ENCODE data around the gene EXOC7.

DNA sequence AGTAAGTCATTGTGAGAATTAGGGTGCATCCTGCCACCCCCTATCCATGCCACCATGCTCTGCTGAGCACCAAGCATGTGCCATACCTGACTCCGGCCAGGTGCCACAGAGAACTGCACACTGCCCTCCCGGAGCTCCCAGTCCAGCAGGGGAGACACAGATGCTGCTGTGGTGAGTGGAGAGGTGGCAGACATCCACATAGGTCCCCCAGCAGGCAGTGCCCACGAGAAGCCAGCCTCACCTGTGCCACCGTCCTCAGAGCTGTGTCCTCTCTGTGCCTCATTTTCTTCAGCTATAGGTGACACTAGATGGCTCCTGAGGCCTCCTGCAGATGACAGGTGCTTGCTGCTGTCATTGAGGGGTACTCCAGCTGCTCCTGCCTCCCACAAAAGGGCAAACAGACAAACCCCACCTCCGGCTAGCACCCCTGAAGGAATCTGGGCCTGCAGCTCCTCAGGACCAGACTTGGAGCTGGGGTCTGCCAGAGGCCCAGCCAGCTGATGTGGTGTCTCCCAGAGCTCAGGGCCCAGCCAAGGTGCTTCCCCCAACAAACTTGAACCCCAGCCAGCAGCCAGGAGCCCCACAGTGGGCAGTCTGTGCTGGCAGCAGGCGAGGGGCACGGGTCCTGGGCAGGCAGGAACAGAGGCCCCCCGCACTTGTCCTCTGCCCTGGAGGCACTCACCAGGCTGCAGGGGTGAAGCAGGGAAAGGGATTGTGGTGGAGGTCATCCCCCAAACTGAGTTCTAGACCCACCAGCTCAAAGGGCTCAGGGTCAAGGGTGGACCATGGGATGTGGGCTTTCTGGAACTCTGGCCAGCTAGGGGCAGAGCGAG is 20.4 kb upstream of the EXOC7 start:
- TF ChIP-seq, protein P1, sequence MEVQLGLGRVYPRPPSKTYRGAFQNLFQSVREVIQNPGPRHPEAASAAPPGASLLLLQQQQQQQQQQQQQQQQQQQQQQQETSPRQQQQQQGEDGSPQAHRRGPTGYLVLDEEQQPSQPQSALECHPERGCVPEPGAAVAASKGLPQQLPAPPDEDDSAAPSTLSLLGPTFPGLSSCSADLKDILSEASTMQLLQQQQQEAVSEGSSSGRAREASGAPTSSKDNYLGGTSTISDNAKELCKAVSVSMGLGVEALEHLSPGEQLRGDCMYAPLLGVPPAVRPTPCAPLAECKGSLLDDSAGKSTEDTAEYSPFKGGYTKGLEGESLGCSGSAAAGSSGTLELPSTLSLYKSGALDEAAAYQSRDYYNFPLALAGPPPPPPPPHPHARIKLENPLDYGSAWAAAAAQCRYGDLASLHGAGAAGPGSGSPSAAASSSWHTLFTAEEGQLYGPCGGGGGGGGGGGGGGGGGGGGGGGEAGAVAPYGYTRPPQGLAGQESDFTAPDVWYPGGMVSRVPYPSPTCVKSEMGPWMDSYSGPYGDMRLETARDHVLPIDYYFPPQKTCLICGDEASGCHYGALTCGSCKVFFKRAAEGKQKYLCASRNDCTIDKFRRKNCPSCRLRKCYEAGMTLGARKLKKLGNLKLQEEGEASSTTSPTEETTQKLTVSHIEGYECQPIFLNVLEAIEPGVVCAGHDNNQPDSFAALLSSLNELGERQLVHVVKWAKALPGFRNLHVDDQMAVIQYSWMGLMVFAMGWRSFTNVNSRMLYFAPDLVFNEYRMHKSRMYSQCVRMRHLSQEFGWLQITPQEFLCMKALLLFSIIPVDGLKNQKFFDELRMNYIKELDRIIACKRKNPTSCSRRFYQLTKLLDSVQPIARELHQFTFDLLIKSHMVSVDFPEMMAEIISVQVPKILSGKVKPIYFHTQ (CRISPR knock-in tag; IDR thresholded peaks at IDR 0.05), result no peak
- TF ChIP-seq CREB1 (CRISPR knock-in tag; IDR thresholded peaks at IDR 0.05), result no peak
- TF ChIP-seq, protein P2, sequence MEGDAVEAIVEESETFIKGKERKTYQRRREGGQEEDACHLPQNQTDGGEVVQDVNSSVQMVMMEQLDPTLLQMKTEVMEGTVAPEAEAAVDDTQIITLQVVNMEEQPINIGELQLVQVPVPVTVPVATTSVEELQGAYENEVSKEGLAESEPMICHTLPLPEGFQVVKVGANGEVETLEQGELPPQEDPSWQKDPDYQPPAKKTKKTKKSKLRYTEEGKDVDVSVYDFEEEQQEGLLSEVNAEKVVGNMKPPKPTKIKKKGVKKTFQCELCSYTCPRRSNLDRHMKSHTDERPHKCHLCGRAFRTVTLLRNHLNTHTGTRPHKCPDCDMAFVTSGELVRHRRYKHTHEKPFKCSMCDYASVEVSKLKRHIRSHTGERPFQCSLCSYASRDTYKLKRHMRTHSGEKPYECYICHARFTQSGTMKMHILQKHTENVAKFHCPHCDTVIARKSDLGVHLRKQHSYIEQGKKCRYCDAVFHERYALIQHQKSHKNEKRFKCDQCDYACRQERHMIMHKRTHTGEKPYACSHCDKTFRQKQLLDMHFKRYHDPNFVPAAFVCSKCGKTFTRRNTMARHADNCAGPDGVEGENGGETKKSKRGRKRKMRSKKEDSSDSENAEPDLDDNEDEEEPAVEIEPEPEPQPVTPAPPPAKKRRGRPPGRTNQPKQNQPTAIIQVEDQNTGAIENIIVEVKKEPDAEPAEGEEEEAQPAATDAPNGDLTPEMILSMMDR (IDR thresholded peaks at IDR 0.05), result no peak
- no peak for TF ChIP-seq SMAD3 (CRISPR knock-in tag; IDR thresholded peaks at IDR 0.05; ENCODE audit: borderline replicate concordance)
- TF ChIP-seq ZNF121 (CRISPR knock-in tag; IDR thresholded peaks at IDR 0.05), result no peak
- TF ChIP-seq, protein P3, sequence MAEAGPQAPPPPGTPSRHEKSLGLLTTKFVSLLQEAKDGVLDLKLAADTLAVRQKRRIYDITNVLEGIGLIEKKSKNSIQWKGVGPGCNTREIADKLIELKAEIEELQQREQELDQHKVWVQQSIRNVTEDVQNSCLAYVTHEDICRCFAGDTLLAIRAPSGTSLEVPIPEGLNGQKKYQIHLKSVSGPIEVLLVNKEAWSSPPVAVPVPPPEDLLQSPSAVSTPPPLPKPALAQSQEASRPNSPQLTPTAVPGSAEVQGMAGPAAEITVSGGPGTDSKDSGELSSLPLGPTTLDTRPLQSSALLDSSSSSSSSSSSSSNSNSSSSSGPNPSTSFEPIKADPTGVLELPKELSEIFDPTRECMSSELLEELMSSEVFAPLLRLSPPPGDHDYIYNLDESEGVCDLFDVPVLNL (CRISPR knock-in tag; IDR thresholded peaks at IDR 0.05; ENCODE audit: borderline replicate concordance, low read depth), result no peak
- TF ChIP-seq CBFB (CRISPR knock-in tag; IDR thresholded peaks at IDR 0.05; ENCODE audit: low read depth), result no peak
- TF ChIP-seq ZBTB21 (CRISPR knock-in tag; IDR thresholded peaks at IDR 0.05; ENCODE audit: borderline replicate concordance), result no peak

Measured in WTC11 (cell line).